Immature natural killer cell (primary cell): ENCODE measurements around the gene PPP1R26. TPM values are rescaled to one million over a fixed set of nuclear protein-coding genes. Genes with fewer than 3 reads are reported as not detected.
"Not testable (repeated sequence)": the region's sequence is repeated elsewhere in the genome, so short reads cannot be mapped to it uniquely, and the experiment has no call there.

Source experiments
- DNase-seq, 3 donors: peaks; one replicate each; pipeline ENCODE4 v3.0.0; 2022; ENCODE audit warnings: mixed read lengths in 1 of 3
- H3K27ac Mint-ChIP-seq, 6 donors: one replicate each; pipeline ENCODE4 v1.8.0; 2020; ENCODE audit warnings: mixed read lengths in 6 of 6, mild to moderate bottlenecking in 5 of 6, inconsistent platforms in 4 of 6, moderate library complexity in 3 of 6
- H3K27me3 Mint-ChIP-seq, 3 donors: one replicate each; pipeline ENCODE4 v1.8.0; 2020 to 2021; ENCODE audit warnings: low read depth in 3 of 3, mild to moderate bottlenecking in 3 of 3, mixed read lengths in 3 of 3, moderate library complexity in 3 of 3, inconsistent platforms in 1 of 3
- H3K36me3 Mint-ChIP-seq, 3 donors: one replicate each; pipeline ENCODE4 v1.8.0; 2020; ENCODE audit warnings: mixed read lengths in 3 of 3, inconsistent platforms in 2 of 3, mild to moderate bottlenecking in 2 of 3
- H3K4me1 Mint-ChIP-seq, 2 donors: one replicate each; pipeline ENCODE4 v1.8.0; 2020; ENCODE audit warnings: inconsistent platforms in 2 of 2, mild to moderate bottlenecking in 2 of 2, mixed read lengths in 2 of 2, moderate library complexity in 1 of 2
- H3K4me3 Mint-ChIP-seq, 5 donors: one replicate each; pipeline ENCODE4 v1.8.0; 2020; ENCODE audit warnings: mild to moderate bottlenecking in 5 of 5, mixed read lengths in 5 of 5, inconsistent platforms in 3 of 5, moderate library complexity in 3 of 5
- H3K9me3 Mint-ChIP-seq, 6 donors: one replicate each; pipeline ENCODE4 v1.8.0; 2020; ENCODE audit warnings: mild to moderate bottlenecking in 6 of 6, mixed read lengths in 6 of 6, inconsistent platforms in 4 of 6, moderate library complexity in 3 of 6
- polyA plus RNA-seq, 3 donors: library from polyadenylated mRNA; unstranded; fragments of 300-500 nt; fragmentation: Illumina TruSeq; gene quantifications; one replicate each; pipeline ENCODE4 v1.2.3, GENCODE V29; 2021

Gene PPP1R26
- polyA plus RNA-seq, 3 donors from 2014 or later, result 0.29 to 1.2 (median 0.39) TPM

DNA sequence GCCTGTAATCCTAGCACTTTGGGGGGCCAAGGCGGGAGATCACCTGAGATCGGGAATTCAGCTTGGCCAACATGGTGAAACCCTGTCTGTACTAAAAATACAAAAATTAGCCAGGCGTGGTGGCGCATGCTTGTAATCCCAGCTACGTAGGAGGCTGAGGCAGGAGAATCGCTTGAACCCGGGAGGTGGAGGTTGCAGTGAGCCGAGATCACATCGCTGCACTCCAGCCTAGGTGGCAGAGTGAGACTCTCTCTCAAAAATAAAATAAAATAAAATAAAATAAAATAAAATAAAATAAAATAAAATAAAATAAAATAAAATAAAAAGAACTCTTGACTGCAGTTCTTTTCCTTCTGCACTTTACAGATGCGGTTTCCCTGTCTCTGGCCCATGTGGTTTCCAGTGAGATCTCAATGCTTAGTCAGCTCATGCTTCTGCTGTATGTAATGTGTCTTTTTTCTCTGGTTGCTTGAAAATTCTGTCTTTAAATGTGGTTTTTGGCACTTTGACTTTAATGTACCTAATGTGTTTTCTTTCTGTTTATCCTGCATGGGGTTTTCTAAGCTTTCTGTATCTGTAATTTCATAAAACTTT is 49.4 kb downstream of the PPP1R26 start:
- not testable (repeated sequence) for H3K27me3 Mint-ChIP-seq, H3K9me3 Mint-ChIP-seq, H3K4me3 Mint-ChIP-seq, H3K4me1 Mint-ChIP-seq, H3K27ac Mint-ChIP-seq, DNase-seq, H3K36me3 Mint-ChIP-seq

- H3K9me3 Mint-ChIP-seq, result peaks cover 0 to 1% (median 0%) of the 10 kb centered on the region in 6 donors
- H3K36me3 Mint-ChIP-seq, result no peaks in the 10 kb centered on the region
- no peak overlapping the region for H3K27ac Mint-ChIP-seq
- peaks cover 0 to 3% (median 1%) of the 10 kb centered on the region in 3 donors for H3K27me3 Mint-ChIP-seq
- no peak overlapping the region for H3K4me3 Mint-ChIP-seq
- no peak for DNase-seq
- H3K4me1 Mint-ChIP-seq, result no peaks in the 10 kb centered on the region
Measured at GRCh38 chr9:135530146-135530545, 50.6 kb downstream of the PPP1R26 start.

DNA sequence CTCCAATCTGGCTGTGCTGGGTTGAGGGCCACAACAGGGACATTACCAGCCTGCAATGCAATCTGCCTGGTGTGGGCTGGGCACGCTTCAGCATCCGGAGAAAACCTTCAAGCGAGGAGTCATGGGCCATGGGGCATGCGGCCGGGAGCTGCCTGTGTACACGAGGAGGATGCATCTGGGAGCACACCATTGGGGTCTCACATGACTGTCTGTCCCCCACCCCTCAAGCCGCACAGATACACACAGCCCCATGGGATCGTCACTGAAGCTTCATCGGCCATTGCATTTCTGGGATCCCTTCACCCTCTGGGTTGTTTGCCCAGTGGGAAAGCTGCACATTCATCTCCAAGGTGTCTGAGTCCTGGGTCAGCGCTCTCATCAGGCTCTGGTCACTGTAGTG is 51.5 kb downstream of the PPP1R26 start:
- Mint-ChIP-seq H3K4me1 (no peaks in the 10 kb centered on the region), H3K27me3 (peaks cover 0 to 5% (median 1%) of the 10 kb centered on the region in 3 donors), H3K9me3 (peaks cover 0 to 1% (median 0%) of the 10 kb centered on the region in 6 donors), H3K4me3 (no peak overlapping the region), H3K36me3 (no peaks in the 10 kb centered on the region), H3K27ac (no peak overlapping the region)
- DNase-seq, result no peak

DNA sequence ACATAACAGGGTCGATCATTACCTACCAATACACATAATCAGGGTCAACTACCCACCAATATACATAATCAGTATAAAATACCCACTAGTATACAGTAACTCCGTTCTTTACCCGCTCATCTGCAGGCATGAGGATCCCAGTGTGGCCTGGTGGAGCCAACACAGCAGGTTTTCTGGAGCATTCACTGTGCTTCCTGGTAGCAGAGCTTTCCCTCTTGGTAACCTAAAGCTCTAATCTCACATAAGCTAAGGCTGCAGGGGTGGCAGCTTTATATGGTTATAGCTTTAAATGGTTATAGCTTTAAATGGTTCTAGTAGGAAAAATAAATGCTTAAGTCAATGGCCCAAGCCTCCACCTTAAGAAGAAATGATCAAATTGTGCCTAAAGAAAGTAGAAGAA is 53.5 kb downstream of the PPP1R26 start:
- no peaks in the 10 kb centered on the region for H3K4me1 Mint-ChIP-seq

DNA sequence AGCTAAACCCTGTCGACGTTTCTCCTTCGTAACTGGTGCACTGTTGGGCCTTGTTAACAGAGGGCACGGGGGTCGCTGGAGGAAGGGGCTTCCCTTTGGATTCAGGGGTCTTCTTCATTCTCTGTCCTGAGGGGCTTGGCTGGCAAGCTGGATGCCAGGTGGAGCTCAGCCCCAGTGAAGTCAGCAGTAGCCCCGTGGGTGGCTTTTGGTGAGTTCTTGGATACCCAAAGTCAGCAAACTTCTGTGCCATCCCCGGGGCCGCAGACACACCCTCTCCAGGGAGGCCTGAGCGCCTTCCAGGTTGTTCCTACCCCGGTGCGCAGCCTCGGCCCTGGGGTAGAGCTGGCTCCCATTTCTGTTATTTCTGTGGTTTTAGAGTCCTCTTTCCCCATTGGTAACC is 54.1 kb downstream of the PPP1R26 start:
- peaks cover 0 to 12% (median 6%) of the 10 kb centered on the region in 3 donors for H3K27me3 Mint-ChIP-seq
- no peaks in the 10 kb centered on the region for H3K4me1 Mint-ChIP-seq
- H3K27ac Mint-ChIP-seq, result no peak overlapping the region
- no peak for DNase-seq
- H3K4me3 Mint-ChIP-seq, result no peak overlapping the region
- H3K9me3 Mint-ChIP-seq, result peaks cover 0 to 1% (median 0%) of the 10 kb centered on the region in 6 donors
- H3K36me3 Mint-ChIP-seq, result no peaks in the 10 kb centered on the region

More for the DNA sequence above, 53.5 kb downstream of the PPP1R26 start:
- H3K27me3 Mint-ChIP-seq, result peaks cover 0 to 12% (median 4%) of the 10 kb centered on the region in 3 donors
- no peak overlapping the region for H3K4me3 Mint-ChIP-seq
- H3K9me3 Mint-ChIP-seq, result peaks cover 0 to 1% (median 0%) of the 10 kb centered on the region in 6 donors
- H3K27ac Mint-ChIP-seq, result no peak overlapping the region
- no peak for DNase-seq
- H3K36me3 Mint-ChIP-seq, result no peaks in the 10 kb centered on the region

- not testable (repeated sequence) for H3K36me3 Mint-ChIP-seq, H3K9me3 Mint-ChIP-seq, DNase-seq, H3K27ac Mint-ChIP-seq, H3K4me1 Mint-ChIP-seq, H3K4me3 Mint-ChIP-seq
- H3K27me3 Mint-ChIP-seq, result peaks cover 0 to 13% (median 6%) of the 10 kb centered on the region in 3 donors
Measured at GRCh38 chr9:135534192-135534711, 54.7 kb downstream of the PPP1R26 start.

- not testable (repeated sequence) for DNase-seq, H3K9me3 Mint-ChIP-seq, H3K27ac Mint-ChIP-seq, H3K4me3 Mint-ChIP-seq, H3K36me3 Mint-ChIP-seq, H3K4me1 Mint-ChIP-seq
- peaks cover 0 to 17% (median 6%) of the 10 kb centered on the region in 3 donors for H3K27me3 Mint-ChIP-seq
Measured at GRCh38 chr9:135534826-135535225, 55.2 kb downstream of the PPP1R26 start.

GRCh38 chr9:135535631-135536030 is 56.0 kb downstream of the PPP1R26 start:
- H3K27me3 Mint-ChIP-seq, result peaks cover 0 to 17% (median 6%) of the 10 kb centered on the region in 3 donors
- not testable (repeated sequence) for H3K9me3 Mint-ChIP-seq, H3K4me3 Mint-ChIP-seq, DNase-seq, H3K4me1 Mint-ChIP-seq, H3K27ac Mint-ChIP-seq, H3K36me3 Mint-ChIP-seq

GRCh38 chr9:135536216-135536615 is 56.6 kb downstream of the PPP1R26 start:
- no peaks in the 10 kb centered on the region for H3K9me3 Mint-ChIP-seq
- DNase-seq, result no peak
- peaks cover 0 to 17% (median 6%) of the 10 kb centered on the region in 3 donors for H3K27me3 Mint-ChIP-seq

More at GRCh38 chr9:135536216-135536615, 56.6 kb downstream of the PPP1R26 start:
- H3K4me1 Mint-ChIP-seq, result no peaks in the 10 kb centered on the region
- no peak overlapping the region for H3K4me3 Mint-ChIP-seq
- no peak overlapping the region for H3K27ac Mint-ChIP-seq
- no peaks in the 10 kb centered on the region for H3K36me3 Mint-ChIP-seq

Other genes starting within 250 kb of the PPP1R26 start
- gene MRPS2, start 20.9 kb downstream of the PPP1R26 start, polyA plus RNA-seq, result 10 to 100 TPM; 28.6 to 53.4 (median 32.9) TPM
- not detected for gene LCN1, start 41.7 kb downstream of the PPP1R26 start, polyA plus RNA-seq
- not detected for gene OBP2A, start 66.3 kb downstream of the PPP1R26 start, polyA plus RNA-seq
- not detected for gene PAEP, start 82.0 kb downstream of the PPP1R26 start, polyA plus RNA-seq
- not detected for gene GLT6D1, start 159.8 kb downstream of the PPP1R26 start, polyA plus RNA-seq
- gene LCN9, start 183.5 kb downstream of the PPP1R26 start, polyA plus RNA-seq, result not detected
- not detected for gene SOHLH1, start 219.7 kb downstream of the PPP1R26 start, polyA plus RNA-seq
- not detected for gene KCNT1, start 222.4 kb downstream of the PPP1R26 start, polyA plus RNA-seq